ENCODE data around the gene FBXW12.

Gene FBXW12

GRCh38 chr3:48406443-48407431, 34.7 kb downstream of the FBXW12 start:
- Histone ChIP-seq H3K36me3 (ENCODE audit: insufficient read depth, low read length) (peaks cover 89% of the 10 kb centered on the region), H3K4me3 (ENCODE audit: low read length) (no peak overlapping the region), H3K9me3 (ENCODE audit: low read length) (no peaks in the 10 kb centered on the region)

GRCh38 chr3:48407542-48408099, 35.6 kb downstream of the FBXW12 start:
- no peak overlapping the region for H3K4me3 ChIP-seq (ENCODE audit: low read length)
- H3K36me3 ChIP-seq (ENCODE audit: insufficient read depth, low read length): peaks cover 94% of the 10 kb centered on the region
- no peaks in the 10 kb centered on the region for H3K4me1 ChIP-seq (ENCODE audit: insufficient read depth, low read length)
- no peaks in the 10 kb centered on the region for H3K9me3 ChIP-seq (ENCODE audit: low read length)
- no peaks in the 10 kb centered on the region for H3K27me3 ChIP-seq (ENCODE audit: insufficient read depth, low read length)
- no peak overlapping the region for H2AFZ ChIP-seq (ENCODE audit: low read depth, low read length)

More at GRCh38 chr3:48406443-48407431, 34.7 kb downstream of the FBXW12 start:
- Histone ChIP-seq H3K4me1 (ENCODE audit: insufficient read depth, low read length) (no peaks in the 10 kb centered on the region), H2AFZ (ENCODE audit: low read depth, low read length) (no peak overlapping the region), H3K27me3 (ENCODE audit: insufficient read depth, low read length) (no peaks in the 10 kb centered on the region)

DNA sequence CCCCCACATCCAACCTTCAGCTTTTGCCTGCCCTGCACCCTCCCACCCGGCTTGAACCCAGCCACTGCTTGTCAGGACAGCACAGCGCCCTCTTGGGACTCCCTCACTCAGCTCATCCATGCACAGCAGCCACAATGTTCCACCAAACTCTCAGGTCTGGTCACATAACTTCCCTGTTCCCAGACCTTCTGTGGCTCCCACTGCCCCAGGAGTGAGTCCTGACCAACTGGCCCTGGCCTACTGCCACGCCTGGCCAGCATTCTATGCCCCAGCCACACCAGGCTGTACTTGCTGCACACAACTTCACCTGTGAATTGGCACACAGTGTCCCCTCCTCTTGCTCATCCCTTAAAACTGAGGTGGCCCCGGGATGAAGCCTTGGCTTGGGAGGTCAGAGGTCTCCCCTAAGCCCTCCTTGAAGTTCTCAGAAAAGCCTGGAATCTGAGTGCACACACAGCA, 36.8 kb downstream of the FBXW12 start:
- Histone ChIP-seq H3K4me3 (ENCODE audit: low read length) (no peak overlapping the region), H3K9me3 (ENCODE audit: low read length) (no peaks in the 10 kb centered on the region), H3K4me1 (ENCODE audit: insufficient read depth, low read length) (no peaks in the 10 kb centered on the region), H2AFZ (ENCODE audit: low read depth, low read length) (no peak overlapping the region), H3K36me3 (ENCODE audit: insufficient read depth, low read length) (peaks cover 96% of the 10 kb centered on the region), H3K27me3 (ENCODE audit: insufficient read depth, low read length) (no peaks in the 10 kb centered on the region)

DNA sequence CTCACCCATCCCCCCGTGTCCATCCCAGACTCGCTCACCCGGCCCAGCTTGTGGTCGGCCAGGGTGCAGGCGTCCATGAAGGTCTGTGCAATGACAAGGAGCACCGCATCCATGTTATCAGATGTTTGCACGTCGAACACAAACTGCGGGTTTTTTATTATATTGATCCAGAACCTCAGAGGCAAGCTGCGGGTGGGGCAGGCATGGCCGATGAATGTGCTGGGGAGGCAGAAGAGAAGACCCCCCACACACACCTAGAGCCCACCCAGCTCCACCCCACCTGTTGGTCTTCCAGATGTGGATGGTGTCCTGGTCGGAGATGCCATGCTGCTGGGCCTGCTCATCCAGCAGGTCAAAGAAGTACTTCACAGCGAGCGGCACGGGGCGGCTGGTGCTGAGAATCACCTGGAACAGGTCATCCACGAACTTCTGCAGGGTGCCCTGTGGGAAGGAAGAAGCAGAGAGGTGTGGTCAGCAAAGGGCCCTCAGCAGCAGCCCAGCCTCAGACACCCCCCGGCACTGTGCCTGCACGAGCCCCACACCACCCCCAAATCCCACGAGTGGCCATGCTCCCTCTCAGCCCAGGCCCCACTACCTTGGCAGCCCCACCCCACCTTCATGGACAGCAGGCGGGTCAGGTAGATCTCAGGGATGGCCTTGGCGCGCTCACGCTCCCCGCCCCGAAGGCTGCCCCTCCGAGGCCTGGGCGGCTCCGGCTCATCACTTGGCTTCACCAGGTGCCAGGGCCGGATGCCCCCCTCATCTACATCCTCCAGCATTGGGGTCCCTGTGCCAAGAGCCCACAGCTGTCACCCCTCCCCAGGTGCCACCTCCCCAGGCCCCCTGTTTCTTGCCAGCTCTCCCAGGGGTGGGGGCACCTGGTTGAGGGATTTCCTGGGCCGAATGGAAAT, 37.5 kb downstream of the FBXW12 start:
- Histone ChIP-seq H3K4me3 (ENCODE audit: low read length) (no peak overlapping the region), H3K36me3 (ENCODE audit: insufficient read depth, low read length) (peaks cover 95% of the 10 kb centered on the region), H3K27me3 (ENCODE audit: insufficient read depth, low read length) (no peaks in the 10 kb centered on the region), H3K4me1 (ENCODE audit: insufficient read depth, low read length) (no peaks in the 10 kb centered on the region), H2AFZ (ENCODE audit: low read depth, low read length) (no peak overlapping the region), H3K9me3 (ENCODE audit: low read length) (no peaks in the 10 kb centered on the region)

DNA sequence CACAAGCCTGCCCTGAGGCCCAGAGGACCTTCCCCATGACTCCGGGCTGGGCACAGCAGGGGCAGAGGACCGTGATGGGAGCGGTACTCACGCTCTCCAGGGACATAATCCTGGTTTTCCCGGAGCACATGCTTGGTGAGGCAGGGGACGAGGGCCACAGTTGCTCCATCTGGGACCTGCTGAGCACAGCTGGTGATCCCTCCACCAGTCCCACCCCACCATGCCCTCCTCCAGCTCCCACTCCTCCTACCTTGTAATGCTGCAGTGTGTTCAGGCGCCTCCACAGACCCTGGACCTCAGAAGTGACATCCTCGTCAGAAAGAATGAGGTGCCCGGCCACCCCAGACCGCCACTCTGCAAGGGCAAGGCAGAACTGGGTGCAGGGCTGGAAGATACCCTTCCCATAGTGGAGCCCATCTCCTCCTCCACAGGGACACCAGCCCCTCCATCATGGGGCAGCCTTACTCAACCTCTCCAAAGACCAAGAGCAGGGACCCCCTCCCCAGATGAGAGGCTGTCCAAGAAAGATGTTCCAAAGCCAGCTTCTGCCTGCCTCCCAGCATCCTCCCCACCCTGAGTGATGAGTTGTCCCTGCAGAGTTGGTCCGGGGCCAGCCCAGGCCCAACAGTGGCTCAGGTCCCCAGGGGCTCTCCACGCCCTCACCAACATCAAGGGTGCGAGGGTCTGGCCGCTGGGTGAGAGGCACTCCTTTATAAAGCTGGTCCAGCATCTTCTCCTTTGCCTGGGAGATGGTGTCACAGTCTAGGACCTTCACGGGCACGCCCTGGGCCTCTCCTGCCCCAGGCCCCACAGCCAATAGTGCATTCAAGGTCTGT, 38.4 kb downstream of the FBXW12 start:
- Histone ChIP-seq H3K9me3 (ENCODE audit: low read length) (no peaks in the 10 kb centered on the region), H3K27me3 (ENCODE audit: insufficient read depth, low read length) (no peaks in the 10 kb centered on the region), H3K4me1 (ENCODE audit: insufficient read depth, low read length) (no peaks in the 10 kb centered on the region), H3K4me3 (ENCODE audit: low read length) (no peak overlapping the region), H2AFZ (ENCODE audit: low read depth, low read length) (no peak overlapping the region), H3K36me3 (ENCODE audit: insufficient read depth, low read length) (peaks cover 95% of the 10 kb centered on the region)

GRCh38 chr3:48411041-48411588, 39.1 kb downstream of the FBXW12 start:
- no peaks in the 10 kb centered on the region for H3K27me3 ChIP-seq (ENCODE audit: insufficient read depth, low read length)
- no peak overlapping the region for H2AFZ ChIP-seq (ENCODE audit: low read depth, low read length)
- peaks cover 95% of the 10 kb centered on the region for H3K36me3 ChIP-seq (ENCODE audit: insufficient read depth, low read length)
- no peak overlapping the region for H3K4me3 ChIP-seq (ENCODE audit: low read length)
- H3K9me3 ChIP-seq (ENCODE audit: low read length): no peaks in the 10 kb centered on the region
- no peaks in the 10 kb centered on the region for H3K4me1 ChIP-seq (ENCODE audit: insufficient read depth, low read length)

- H3K36me3 ChIP-seq (ENCODE audit: insufficient read depth, low read length): peaks cover 96% of the 10 kb centered on the region
- H3K4me1 ChIP-seq (ENCODE audit: insufficient read depth, low read length): no peaks in the 10 kb centered on the region
- H3K27me3 ChIP-seq (ENCODE audit: insufficient read depth, low read length): no peaks in the 10 kb centered on the region
Observed at GRCh38 chr3:48411606-48412374, 39.8 kb downstream of the FBXW12 start.

GRCh38 chr3:48412375-48413001, 40.5 kb downstream of the FBXW12 start:
- Histone ChIP-seq H3K36me3 (ENCODE audit: insufficient read depth, low read length) (peaks cover 96% of the 10 kb centered on the region), H3K27me3 (ENCODE audit: insufficient read depth, low read length) (no peaks in the 10 kb centered on the region), H2AFZ (ENCODE audit: low read depth, low read length) (no peak overlapping the region), H3K4me1 (ENCODE audit: insufficient read depth, low read length) (no peaks in the 10 kb centered on the region), H3K9me3 (ENCODE audit: low read length) (no peaks in the 10 kb centered on the region), H3K4me3 (ENCODE audit: low read length) (no peak overlapping the region)

More at GRCh38 chr3:48411606-48412374, 39.8 kb downstream of the FBXW12 start:
- Histone ChIP-seq H3K4me3 (ENCODE audit: low read length) (no peak overlapping the region), H2AFZ (ENCODE audit: low read depth, low read length) (no peak overlapping the region), H3K9me3 (ENCODE audit: low read length) (no peaks in the 10 kb centered on the region)

- Histone ChIP-seq H3K9me3 (ENCODE audit: low read length) (no peaks in the 10 kb centered on the region), H3K27me3 (ENCODE audit: insufficient read depth, low read length) (no peaks in the 10 kb centered on the region), H3K4me3 (ENCODE audit: low read length) (no peak overlapping the region), H3K36me3 (ENCODE audit: insufficient read depth, low read length) (peaks cover 98% of the 10 kb centered on the region), H2AFZ (ENCODE audit: low read depth, low read length) (no peak overlapping the region), H3K4me1 (ENCODE audit: insufficient read depth, low read length) (no peaks in the 10 kb centered on the region)
Observed at GRCh38 chr3:48413086-48413485, 41.1 kb downstream of the FBXW12 start.

GRCh38 chr3:48413611-48414010, 41.6 kb downstream of the FBXW12 start:
- Histone ChIP-seq H3K4me3 (ENCODE audit: low read length) (no peak overlapping the region), H2AFZ (ENCODE audit: low read depth, low read length) (no peak overlapping the region), H3K36me3 (ENCODE audit: insufficient read depth, low read length) (peaks cover 99% of the 10 kb centered on the region), H3K4me1 (ENCODE audit: insufficient read depth, low read length) (no peaks in the 10 kb centered on the region), H3K9me3 (ENCODE audit: low read length) (no peaks in the 10 kb centered on the region), H3K27me3 (ENCODE audit: insufficient read depth, low read length) (no peaks in the 10 kb centered on the region)
